ENCODE measurements around the gene GMPS.
A peak's percentile ranks its signal among the peaks of the same experiment; 100 is the strongest.
"Not testable (repeated sequence)": the region's sequence is repeated elsewhere in the genome, so short reads cannot be mapped to it uniquely, and the experiment has no call there.

Gene GMPS

GRCh38 chr3:155843569-155843968, 26.9 kb upstream of the GMPS start:
- no peaks in the 10 kb centered on the region for H3F3A ChIP-seq (ENCODE audit: low read depth)
- TF ChIP-seq CTCF (conservative IDR thresholded peaks at IDR 0.05; ENCODE audit: low read length) (no peak), EZH2phosphoT487 (IDR thresholded peaks at IDR 0.05; ENCODE audit: borderline replicate concordance) (no peak)
- H3K9ac ChIP-seq (ENCODE audit: low read depth, low read length, poor library complexity, severe bottlenecking) = no peak overlapping the region
- H3K36me3 ChIP-seq (ENCODE audit: insufficient read depth, low read length) = no peaks in the 10 kb centered on the region
- no peak overlapping the region for H3K4me3 ChIP-seq (ENCODE audit: low read length, poor library complexity, severe bottlenecking)
- no peaks in the 10 kb centered on the region for H3K9me2 ChIP-seq (replicated peaks; ENCODE audit: low read depth, low read length)
- peaks cover 42% of the 10 kb centered on the region for H3K79me2 ChIP-seq (ENCODE audit: insufficient read depth, low read length)
- H2AFZ ChIP-seq (ENCODE audit: low read length) = no peak overlapping the region
- peaks cover 22% of the 10 kb centered on the region for H4K20me1 ChIP-seq (ENCODE audit: insufficient read depth, low read length, poor library complexity, severe bottlenecking)
- no peaks in the 10 kb centered on the region for H3K27me3 ChIP-seq (ENCODE audit: insufficient read depth, low read length, poor library complexity, severe bottlenecking)
- peaks cover 27% of the 10 kb centered on the region for H3K4me1 ChIP-seq (ENCODE audit: insufficient read depth, low read length, poor library complexity, severe bottlenecking)
- peak overlapping the region; percentile 52 for H3K4me2 ChIP-seq (ENCODE audit: low read depth, low read length, poor library complexity, severe bottlenecking)
- no peaks in the 10 kb centered on the region for H3K9me3 ChIP-seq (ENCODE audit: insufficient read depth, low read depth, low read length)

DNA sequence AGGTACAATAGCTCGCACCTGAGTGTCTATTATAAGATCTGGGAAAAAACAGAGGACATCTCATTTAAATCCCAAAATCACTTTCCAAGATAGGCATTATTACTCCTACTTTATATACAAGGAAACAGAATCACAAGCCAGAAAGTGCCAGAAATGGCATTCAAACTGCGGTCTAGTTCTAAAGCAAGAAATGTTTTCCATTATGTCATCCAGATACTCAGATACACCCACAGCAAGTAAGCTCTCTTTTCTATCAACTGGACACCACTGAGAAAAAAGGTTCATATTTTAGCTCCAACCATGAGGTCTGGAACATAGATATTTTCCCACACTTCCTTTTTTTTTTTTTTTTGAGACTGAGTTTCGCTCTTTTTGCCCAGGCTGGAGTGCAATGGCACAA, 24.3 kb upstream of the GMPS start:
- Histone ChIP-seq H3K4me2 (ENCODE audit: low read depth, low read length, poor library complexity, severe bottlenecking) (peak overlapping the region; percentile 72), H3K27me3 (ENCODE audit: insufficient read depth, low read length, poor library complexity, severe bottlenecking) (no peaks in the 10 kb centered on the region), H3K4me3 (ENCODE audit: low read length, poor library complexity, severe bottlenecking) (peak overlapping the region; percentile 57), H3K9ac (ENCODE audit: low read depth, low read length, poor library complexity, severe bottlenecking) (no peak overlapping the region), H2AFZ (ENCODE audit: low read length) (no peak overlapping the region), H3K36me3 (ENCODE audit: insufficient read depth, low read length) (no peaks in the 10 kb centered on the region), H3K79me2 (ENCODE audit: insufficient read depth, low read length) (peaks cover 62% of the 10 kb centered on the region), H3F3A (ENCODE audit: low read depth) (no peaks in the 10 kb centered on the region), H4K20me1 (ENCODE audit: insufficient read depth, low read length, poor library complexity, severe bottlenecking) (peaks cover 32% of the 10 kb centered on the region), H3K9me2 (replicated peaks; ENCODE audit: low read depth, low read length) (no peaks in the 10 kb centered on the region), H3K9me3 (ENCODE audit: insufficient read depth, low read depth, low read length) (no peaks in the 10 kb centered on the region), H3K4me1 (ENCODE audit: insufficient read depth, low read length, poor library complexity, severe bottlenecking) (peaks cover 32% of the 10 kb centered on the region)
- TF ChIP-seq EZH2phosphoT487 (IDR thresholded peaks at IDR 0.05; ENCODE audit: borderline replicate concordance) = no peak
- no peak for TF ChIP-seq CTCF (conservative IDR thresholded peaks at IDR 0.05; ENCODE audit: low read length)

- Histone ChIP-seq H3K9ac (ENCODE audit: low read depth, low read length, poor library complexity, severe bottlenecking) (no peak overlapping the region), H3K36me3 (ENCODE audit: insufficient read depth, low read length) (no peaks in the 10 kb centered on the region), H3K9me2 (replicated peaks; ENCODE audit: low read depth, low read length) (no peaks in the 10 kb centered on the region), H3K4me3 (ENCODE audit: low read length, poor library complexity, severe bottlenecking) (peak overlapping the region; percentile 62), H2AFZ (ENCODE audit: low read length) (no peak overlapping the region), H3K79me2 (ENCODE audit: insufficient read depth, low read length) (peaks cover 76% of the 10 kb centered on the region), H3K4me1 (ENCODE audit: insufficient read depth, low read length, poor library complexity, severe bottlenecking) (peaks cover 47% of the 10 kb centered on the region), H3K9me3 (ENCODE audit: insufficient read depth, low read depth, low read length) (no peaks in the 10 kb centered on the region), H3F3A (ENCODE audit: low read depth) (no peaks in the 10 kb centered on the region), H4K20me1 (ENCODE audit: insufficient read depth, low read length, poor library complexity, severe bottlenecking) (peaks cover 37% of the 10 kb centered on the region), H3K4me2 (ENCODE audit: low read depth, low read length, poor library complexity, severe bottlenecking) (peak overlapping the region; percentile 61), H3K27me3 (ENCODE audit: insufficient read depth, low read length, poor library complexity, severe bottlenecking) (no peaks in the 10 kb centered on the region)
- TF ChIP-seq EZH2phosphoT487 (IDR thresholded peaks at IDR 0.05; ENCODE audit: borderline replicate concordance) = no peak
- TF ChIP-seq CTCF (conservative IDR thresholded peaks at IDR 0.05; ENCODE audit: low read length) = no peak
Measured at GRCh38 chr3:155847993-155848392, 22.5 kb upstream of the GMPS start.

DNA sequence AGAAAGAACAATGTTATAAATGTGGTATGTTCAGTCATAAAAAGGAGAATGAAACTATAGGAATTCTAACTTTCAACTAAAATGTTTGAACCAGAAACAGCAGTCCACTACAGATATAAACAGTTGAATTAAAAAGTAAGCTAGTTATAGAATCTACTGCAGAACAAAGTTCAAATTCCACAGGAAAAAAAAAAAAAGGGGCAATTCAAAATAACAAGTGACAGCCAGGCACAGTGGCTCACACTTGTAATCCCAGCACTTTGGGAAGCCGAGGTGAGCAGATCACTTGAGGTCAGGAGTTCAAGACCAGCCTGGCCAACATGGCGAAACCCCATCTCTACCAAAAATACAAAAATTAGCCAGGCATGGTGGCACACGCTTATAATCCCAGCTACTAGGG, 21.0 kb upstream of the GMPS start:
- not testable (repeated sequence) for H3K9ac ChIP-seq (ENCODE audit: low read depth, low read length, poor library complexity, severe bottlenecking); H3K27me3 ChIP-seq (ENCODE audit: insufficient read depth, low read length, poor library complexity, severe bottlenecking); H2AFZ ChIP-seq (ENCODE audit: low read length); H3F3A ChIP-seq (ENCODE audit: low read depth); H3K9me2 ChIP-seq (replicated peaks; ENCODE audit: low read depth, low read length); H3K36me3 ChIP-seq (ENCODE audit: insufficient read depth, low read length); H3K9me3 ChIP-seq (ENCODE audit: insufficient read depth, low read depth, low read length)
- H3K4me1 ChIP-seq (ENCODE audit: insufficient read depth, low read length, poor library complexity, severe bottlenecking) = peaks cover 47% of the 10 kb centered on the region
- peaks cover 43% of the 10 kb centered on the region for H4K20me1 ChIP-seq (ENCODE audit: insufficient read depth, low read length, poor library complexity, severe bottlenecking)
- peaks cover 78% of the 10 kb centered on the region for H3K79me2 ChIP-seq (ENCODE audit: insufficient read depth, low read length)
- peak overlapping the region; percentile 61 for H3K4me2 ChIP-seq (ENCODE audit: low read depth, low read length, poor library complexity, severe bottlenecking)
- H3K4me3 ChIP-seq (ENCODE audit: low read length, poor library complexity, severe bottlenecking) = peak overlapping the region; percentile 62

Data from Loucy (cell line).